Choroid plexus epithelial cell (primary cell): Measurements from ENCODE around the gene SMOC1.
A peak's percentile ranks its signal among the peaks of the same experiment; 100 is the strongest.

ENCODE experiments used
- DNase-seq: peaks from one replicate; pipeline ENCODE4 v3.0.0-alpha.2; 2010; ENCODE audit warnings: low read depth
- H3K4me3 ChIP-seq: 2 replicates; pipeline ENCODE4 v1.5.1; 2011; ENCODE audit warnings: low read depth, mild to moderate bottlenecking, control low read depth, low read length, moderate library complexity
- TF ChIP-seq, protein P1 (sequence below): conservative IDR thresholded peaks from 2 replicates; pipeline ENCODE4 v1.5.1; 2011; ENCODE audit warnings: low read depth, mild to moderate bottlenecking, control low read depth, inconsistent platforms, low read length, moderate library complexity

Gene SMOC1

GRCh38 chr14:69845050-69845581 lies 34.1 kb upstream of the SMOC1 start:
- no peak for DNase-seq
- H3K4me3 ChIP-seq: no peak overlapping the region
- TF ChIP-seq, protein P1, sequence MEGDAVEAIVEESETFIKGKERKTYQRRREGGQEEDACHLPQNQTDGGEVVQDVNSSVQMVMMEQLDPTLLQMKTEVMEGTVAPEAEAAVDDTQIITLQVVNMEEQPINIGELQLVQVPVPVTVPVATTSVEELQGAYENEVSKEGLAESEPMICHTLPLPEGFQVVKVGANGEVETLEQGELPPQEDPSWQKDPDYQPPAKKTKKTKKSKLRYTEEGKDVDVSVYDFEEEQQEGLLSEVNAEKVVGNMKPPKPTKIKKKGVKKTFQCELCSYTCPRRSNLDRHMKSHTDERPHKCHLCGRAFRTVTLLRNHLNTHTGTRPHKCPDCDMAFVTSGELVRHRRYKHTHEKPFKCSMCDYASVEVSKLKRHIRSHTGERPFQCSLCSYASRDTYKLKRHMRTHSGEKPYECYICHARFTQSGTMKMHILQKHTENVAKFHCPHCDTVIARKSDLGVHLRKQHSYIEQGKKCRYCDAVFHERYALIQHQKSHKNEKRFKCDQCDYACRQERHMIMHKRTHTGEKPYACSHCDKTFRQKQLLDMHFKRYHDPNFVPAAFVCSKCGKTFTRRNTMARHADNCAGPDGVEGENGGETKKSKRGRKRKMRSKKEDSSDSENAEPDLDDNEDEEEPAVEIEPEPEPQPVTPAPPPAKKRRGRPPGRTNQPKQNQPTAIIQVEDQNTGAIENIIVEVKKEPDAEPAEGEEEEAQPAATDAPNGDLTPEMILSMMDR: no peak

- peak; percentile 13 for DNase-seq
- H3K4me3 ChIP-seq: no peak overlapping the region
- TF ChIP-seq, protein P1: no peak
Measured at GRCh38 chr14:69845787-69846186, 33.4 kb upstream of the SMOC1 start.

GRCh38 chr14:69848156-69848555 lies 31.1 kb upstream of the SMOC1 start:
- TF ChIP-seq, protein P1: no peak
- no peak overlapping the region for H3K4me3 ChIP-seq
- DNase-seq: no peak

DNA sequence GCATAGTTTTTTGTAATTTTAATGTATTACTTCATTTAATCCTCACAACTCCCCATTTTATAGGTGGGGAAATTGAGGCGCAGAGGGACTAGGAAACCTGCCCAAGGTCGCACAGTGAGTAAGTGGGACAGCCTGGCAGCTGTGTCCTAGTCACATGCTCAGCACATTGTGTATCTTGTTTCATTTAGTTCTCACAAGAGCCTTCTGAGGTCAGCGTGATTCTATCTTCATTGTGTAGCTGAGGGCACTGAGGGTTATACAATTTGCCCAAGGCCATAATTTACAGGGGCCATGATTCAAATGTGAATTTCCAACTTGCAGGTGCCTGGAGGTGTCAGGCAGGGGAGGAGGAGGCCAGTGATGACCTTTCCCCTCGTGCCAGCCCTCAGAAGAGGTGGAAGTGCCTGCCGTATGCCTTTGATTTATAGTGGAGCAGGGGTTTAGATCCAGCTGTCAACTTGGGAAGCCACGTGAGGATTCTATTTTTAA lies 30.3 kb upstream of the SMOC1 start:
- no peak overlapping the region for H3K4me3 ChIP-seq
- no peak for DNase-seq
- TF ChIP-seq, protein P1: no peak

- DNase-seq: peak; percentile 5
- H3K4me3 ChIP-seq: peak overlapping the region; percentile 55
- TF ChIP-seq, protein P1: no peak
Measured at GRCh38 chr14:69850086-69850735, 29.0 kb upstream of the SMOC1 start.

GRCh38 chr14:69850736-69851112 lies 28.5 kb upstream of the SMOC1 start:
- no peak for DNase-seq
- TF ChIP-seq, protein P1: no peak
- H3K4me3 ChIP-seq: no peak overlapping the region
